B cell (primary cell): ENCODE results near the gene FGF18.

Experiments
- EZH2 ChIP-seq: IDR thresholded peaks from 2 replicates; pipeline ENCODE4 v1.6.1; 2012; ENCODE audit warnings: borderline replicate concordance, low read depth, mild to moderate bottlenecking, moderate library complexity, low read length; ENCODE audit not compliant: insufficient read depth, poor library complexity, severe bottlenecking
- TF ChIP-seq, protein P1 (sequence below): fragments of 200-600 bp; IDR thresholded peaks from one replicate; pipeline ENCODE4 v1.8.0; 2022; ENCODE audit warnings: antibody characterized with exemption, mild to moderate bottlenecking

DNA sequence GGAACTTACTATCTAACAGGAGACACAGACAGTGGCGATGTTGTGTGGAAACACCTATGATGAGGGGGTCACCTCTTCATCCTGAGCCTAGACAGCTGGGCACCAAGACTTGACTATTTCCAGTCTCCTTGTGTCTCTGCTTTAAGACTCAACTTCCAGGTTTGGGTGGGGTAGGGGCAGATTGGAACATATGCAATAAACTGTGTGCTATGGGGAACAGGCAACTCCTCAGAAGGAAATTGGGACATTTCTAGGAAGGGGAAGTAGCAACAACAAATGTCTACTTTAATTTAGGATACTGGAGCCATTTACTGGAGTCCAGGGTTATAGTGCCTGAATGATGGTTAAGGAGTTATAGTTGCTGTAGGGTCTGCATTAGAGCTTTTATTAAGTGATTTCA is 57.3 kb downstream of the FGF18 start:
- TF ChIP-seq, protein P1, sequence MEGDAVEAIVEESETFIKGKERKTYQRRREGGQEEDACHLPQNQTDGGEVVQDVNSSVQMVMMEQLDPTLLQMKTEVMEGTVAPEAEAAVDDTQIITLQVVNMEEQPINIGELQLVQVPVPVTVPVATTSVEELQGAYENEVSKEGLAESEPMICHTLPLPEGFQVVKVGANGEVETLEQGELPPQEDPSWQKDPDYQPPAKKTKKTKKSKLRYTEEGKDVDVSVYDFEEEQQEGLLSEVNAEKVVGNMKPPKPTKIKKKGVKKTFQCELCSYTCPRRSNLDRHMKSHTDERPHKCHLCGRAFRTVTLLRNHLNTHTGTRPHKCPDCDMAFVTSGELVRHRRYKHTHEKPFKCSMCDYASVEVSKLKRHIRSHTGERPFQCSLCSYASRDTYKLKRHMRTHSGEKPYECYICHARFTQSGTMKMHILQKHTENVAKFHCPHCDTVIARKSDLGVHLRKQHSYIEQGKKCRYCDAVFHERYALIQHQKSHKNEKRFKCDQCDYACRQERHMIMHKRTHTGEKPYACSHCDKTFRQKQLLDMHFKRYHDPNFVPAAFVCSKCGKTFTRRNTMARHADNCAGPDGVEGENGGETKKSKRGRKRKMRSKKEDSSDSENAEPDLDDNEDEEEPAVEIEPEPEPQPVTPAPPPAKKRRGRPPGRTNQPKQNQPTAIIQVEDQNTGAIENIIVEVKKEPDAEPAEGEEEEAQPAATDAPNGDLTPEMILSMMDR = no peak
- TF ChIP-seq EZH2 = no peak
